Measurements from ENCODE around the gene RAD51C. TPM values are rescaled to one million over a fixed set of nuclear protein-coding genes. Genes with fewer than 3 reads are reported as not detected.

RAD51C gene
- total and polyA plus RNA-seq, 3 experiments from 2014 or later: 42.0 to 95.3 (median 88.9) TPM

GRCh38 chr17:58755577-58756245, 63.3 kb downstream of the RAD51C start, which contains the start of gene PPM1E:
PPM1E (plus strand) TSS chr17:58755854.
- Mint-ChIP-seq H3K9me3 (peaks cover 0 to 2% (median 0%) of the 10 kb centered on the region in 5 donors), H3K36me3 (peaks cover 0 to 3% (median 0%) of the 10 kb centered on the region in 3 donors), H3K4me1 (peaks cover 7 to 21% (median 16%) of the 10 kb centered on the region in 3 donors), H3K27me3 (peaks cover 47 to 61% of the 10 kb centered on the region in 2 donors), H3K27ac (peak within 1 kb of the TSS in 3 of 8 donors; percentile 11 to 65 (median 28)), H3K4me3 (peak within 1 kb of the TSS; percentile 85 to 92 (median 91))
- no peak within 1 kb of the TSS for H3K27ac ChIP-seq (ENCODE audit: low read depth, low read length)
- POLR2A ChIA-PET: no interaction called here
- H3K4me3 ChIP-seq (ENCODE audit: low read length): peak within 1 kb of the TSS; percentile 69
- peaks cover 12% of the 10 kb centered on the region for H3K4me1 ChIP-seq (ENCODE audit: insufficient read depth, low read length)
- H3K9me3 ChIP-seq (ENCODE audit: low read length): no peaks in the 10 kb centered on the region
- H3K27me3 ChIP-seq (ENCODE audit: insufficient read depth, low read length, poor library complexity, severe bottlenecking): peaks cover 29% of the 10 kb centered on the region
- CTCF ChIA-PET: no interaction called here
- no peaks in the 10 kb centered on the region for H3K36me3 ChIP-seq (ENCODE audit: insufficient read depth, low read length)
- peak; percentile 3 to 56 (median 13) for DNase-seq

GRCh38 chr17:58756246-58757161, 64.1 kb downstream of the RAD51C start:
- Histone ChIP-seq H3K27me3 (ENCODE audit: insufficient read depth, low read length, poor library complexity, severe bottlenecking) (peaks cover 29% of the 10 kb centered on the region), H3K9me3 (ENCODE audit: low read length) (no peaks in the 10 kb centered on the region), H3K4me1 (ENCODE audit: insufficient read depth, low read length) (peaks cover 12% of the 10 kb centered on the region), H3K36me3 (ENCODE audit: insufficient read depth, low read length) (no peaks in the 10 kb centered on the region), H3K27ac (ENCODE audit: low read depth, low read length) (no peak overlapping the region), H3K4me3 (ENCODE audit: low read length) (peak overlapping the region; percentile 69)
- Mint-ChIP-seq H3K27ac (peak overlapping the region in 2 of 8 donors; percentile 28 to 65), H3K4me1 (peaks cover 7 to 21% (median 16%) of the 10 kb centered on the region in 3 donors), H3K27me3 (peaks cover 50 to 67% of the 10 kb centered on the region in 2 donors), H3K9me3 (peaks cover 0 to 2% (median 0%) of the 10 kb centered on the region in 5 donors), H3K4me3 (peak overlapping the region; percentile 58 to 92 (median 91)), H3K36me3 (peaks cover 0 to 3% (median 0%) of the 10 kb centered on the region in 3 donors)
- no peak for DNase-seq
- CTCF ChIA-PET: interaction anchor here (1.0 kb wide), 1 partner anchor 13 kb away, joined by 3 read pairs; no protein-coding TSS in a partner anchor
- POLR2A ChIA-PET: no interaction called here

GRCh38 chr17:58757162-58757613, 64.8 kb downstream of the RAD51C start:
- peaks cover 7 to 21% (median 16%) of the 10 kb centered on the region in 3 donors for H3K4me1 Mint-ChIP-seq
- peaks cover 50 to 73% of the 10 kb centered on the region in 2 donors for H3K27me3 Mint-ChIP-seq
- DNase-seq: no peak
- peak overlapping the region; percentile 58 to 92 (median 91) for H3K4me3 Mint-ChIP-seq
- ChIA-PET CTCF (interaction anchor here (1.0 kb wide), 1 partner anchor 13 kb away, joined by 3 read pairs; no protein-coding TSS in a partner anchor), POLR2A (no interaction called here)
- Histone ChIP-seq H3K4me3 (ENCODE audit: low read length) (peak overlapping the region; percentile 69), H3K9me3 (ENCODE audit: low read length) (no peaks in the 10 kb centered on the region), H3K27me3 (ENCODE audit: insufficient read depth, low read length, poor library complexity, severe bottlenecking) (peaks cover 29% of the 10 kb centered on the region), H3K36me3 (ENCODE audit: insufficient read depth, low read length) (no peaks in the 10 kb centered on the region), H3K4me1 (ENCODE audit: insufficient read depth, low read length) (peaks cover 12% of the 10 kb centered on the region), H3K27ac (ENCODE audit: low read depth, low read length) (no peak overlapping the region)
- peak overlapping the region in 1 of 8 donors; percentile 65 for H3K27ac Mint-ChIP-seq
- peaks cover 0 to 3% (median 0%) of the 10 kb centered on the region in 3 donors for H3K36me3 Mint-ChIP-seq
- peaks cover 0 to 2% (median 0%) of the 10 kb centered on the region in 5 donors for H3K9me3 Mint-ChIP-seq

GRCh38 chr17:58758890-58759289, 66.5 kb downstream of the RAD51C start:
- H3K9me3 ChIP-seq (ENCODE audit: low read length): no peaks in the 10 kb centered on the region
- Mint-ChIP-seq H3K27me3 (peaks cover 54 to 74% of the 10 kb centered on the region in 2 donors), H3K36me3 (peaks cover 0 to 3% (median 0%) of the 10 kb centered on the region in 3 donors), H3K9me3 (peaks cover 0 to 2% (median 0%) of the 10 kb centered on the region in 5 donors), H3K27ac (no peak overlapping the region), H3K4me3 (no peak overlapping the region), H3K4me1 (peaks cover 7 to 21% (median 16%) of the 10 kb centered on the region in 3 donors)
- no peaks in the 10 kb centered on the region for H3K36me3 ChIP-seq (ENCODE audit: insufficient read depth, low read length)
- no peak overlapping the region for H3K4me3 ChIP-seq (ENCODE audit: low read length)
- peaks cover 29% of the 10 kb centered on the region for H3K27me3 ChIP-seq (ENCODE audit: insufficient read depth, low read length, poor library complexity, severe bottlenecking)
- H3K27ac ChIP-seq (ENCODE audit: low read depth, low read length): no peak overlapping the region
- DNase-seq: no peak
- ChIA-PET CTCF (no interaction called here), POLR2A (no interaction called here)
- peaks cover 12% of the 10 kb centered on the region for H3K4me1 ChIP-seq (ENCODE audit: insufficient read depth, low read length)

- no peak for DNase-seq
- Mint-ChIP-seq H3K27ac (no peak overlapping the region), H3K4me3 (no peak overlapping the region), H3K27me3 (peaks cover 53 to 72% of the 10 kb centered on the region in 2 donors), H3K9me3 (peaks cover 0 to 2% (median 0%) of the 10 kb centered on the region in 5 donors), H3K36me3 (peaks cover 0 to 3% (median 0%) of the 10 kb centered on the region in 3 donors), H3K4me1 (peaks cover 7 to 21% (median 16%) of the 10 kb centered on the region in 3 donors)
- CTCF ChIA-PET: no interaction called here
- peaks cover 12% of the 10 kb centered on the region for H3K4me1 ChIP-seq (ENCODE audit: insufficient read depth, low read length)
- no peak overlapping the region for H3K4me3 ChIP-seq (ENCODE audit: low read length)
- POLR2A ChIA-PET: no interaction called here
- H3K27ac ChIP-seq (ENCODE audit: low read depth, low read length): no peak overlapping the region
- peaks cover 29% of the 10 kb centered on the region for H3K27me3 ChIP-seq (ENCODE audit: insufficient read depth, low read length, poor library complexity, severe bottlenecking)
- no peaks in the 10 kb centered on the region for H3K9me3 ChIP-seq (ENCODE audit: low read length)
- no peaks in the 10 kb centered on the region for H3K36me3 ChIP-seq (ENCODE audit: insufficient read depth, low read length)
These were observed 67.1 kb downstream of the RAD51C start for GRCh38 chr17:58759522-58759921.

GRCh38 chr17:58760248-58760647, 67.8 kb downstream of the RAD51C start:
- Histone ChIP-seq H3K4me1 (ENCODE audit: insufficient read depth, low read length) (peaks cover 12% of the 10 kb centered on the region), H3K4me3 (ENCODE audit: low read length) (no peak overlapping the region), H3K36me3 (ENCODE audit: insufficient read depth, low read length) (no peaks in the 10 kb centered on the region), H3K9me3 (ENCODE audit: low read length) (no peaks in the 10 kb centered on the region), H3K27me3 (ENCODE audit: insufficient read depth, low read length, poor library complexity, severe bottlenecking) (peaks cover 29% of the 10 kb centered on the region), H3K27ac (ENCODE audit: low read depth, low read length) (no peak overlapping the region)
- POLR2A ChIA-PET: no interaction called here
- Mint-ChIP-seq H3K4me3 (no peak overlapping the region), H3K9me3 (peaks cover 0 to 2% (median 0%) of the 10 kb centered on the region in 5 donors), H3K27me3 (peaks cover 46 to 69% of the 10 kb centered on the region in 2 donors), H3K36me3 (peaks cover 0 to 3% (median 0%) of the 10 kb centered on the region in 3 donors), H3K27ac (no peak overlapping the region), H3K4me1 (peaks cover 7 to 16% (median 12%) of the 10 kb centered on the region in 3 donors)
- no peak for DNase-seq
- CTCF ChIA-PET: no interaction called here

- Mint-ChIP-seq H3K4me3 (no peak overlapping the region), H3K27ac (no peak overlapping the region), H3K27me3 (peaks cover 30 to 57% of the 10 kb centered on the region in 2 donors), H3K4me1 (no peaks in the 10 kb centered on the region), H3K36me3 (no peaks in the 10 kb centered on the region), H3K9me3 (no peaks in the 10 kb centered on the region)
- POLR2A ChIA-PET: no interaction called here
- H3K27ac ChIP-seq (ENCODE audit: low read depth, low read length): no peak overlapping the region
- DNase-seq: no peak
- H3K36me3 ChIP-seq (ENCODE audit: insufficient read depth, low read length): no peaks in the 10 kb centered on the region
- no peak overlapping the region for H3K4me3 ChIP-seq (ENCODE audit: low read length)
- H3K4me1 ChIP-seq (ENCODE audit: insufficient read depth, low read length): no peaks in the 10 kb centered on the region
- peaks cover 11% of the 10 kb centered on the region for H3K27me3 ChIP-seq (ENCODE audit: insufficient read depth, low read length, poor library complexity, severe bottlenecking)
- no peaks in the 10 kb centered on the region for H3K9me3 ChIP-seq (ENCODE audit: low read length)
- CTCF ChIA-PET: no interaction called here
These were observed 70.9 kb downstream of the RAD51C start for GRCh38 chr17:58763263-58763662.
